Activated CD4-positive, alpha-beta memory T cell treated with anti-CD3 and anti-CD28 coated beads for 36 hours (primary cell): ENCODE results near the gene FBLN1. TPM values are rescaled to one million over a fixed set of nuclear protein-coding genes. Genes with fewer than 3 reads are reported as not detected.
"Not testable (repeated sequence)": the region's sequence is repeated elsewhere in the genome, so short reads cannot be mapped to it uniquely, and the experiment has no call there.

Experiments used
- CTCF ChIA-PET: fragments of 350-600 bp; sonication (Branson Sonifier 250); formaldehyde crosslinking; loops from one replicate; lab custom pipeline; 2021; ENCODE audit warnings: antibody characterized with exemption, inconsistent platforms; lab: Charles Lee
- POLR2A ChIA-PET: fragments of 350-600 bp; sonication (Branson Sonifier 250); formaldehyde crosslinking; loops from one replicate; lab custom pipeline; 2021; ENCODE audit warnings: antibody characterized with exemption; lab: Charles Lee
- DNase-seq: peaks from one replicate; pipeline ENCODE4 v3.0.0-alpha.2; 2020
- H3K27ac Mint-ChIP-seq: one replicate; pipeline ENCODE4 v1.8.0; 2021; ENCODE audit warnings: mixed read lengths
- H3K27me3 Mint-ChIP-seq: one replicate; pipeline ENCODE4 v1.8.0; 2021; ENCODE audit warnings: mixed read lengths
- H3K36me3 Mint-ChIP-seq: one replicate; pipeline ENCODE4 v1.8.0; 2021; ENCODE audit warnings: mixed read lengths
- H3K4me1 Mint-ChIP-seq: one replicate; pipeline ENCODE4 v1.8.0; 2021; ENCODE audit warnings: low read depth, mixed read lengths
- H3K4me3 Mint-ChIP-seq: one replicate; pipeline ENCODE4 v1.8.0; 2021; ENCODE audit warnings: mild to moderate bottlenecking, mixed read lengths
- H3K9me3 Mint-ChIP-seq: one replicate; pipeline ENCODE4 v1.8.0; 2021; ENCODE audit warnings: mixed read lengths
- intact Hi-C: fragments of 100-400 bp; cut with micrococcal nuclease; formaldehyde crosslinking; loops from one replicate; pipeline ENCODE4 v1.15.1; 2023
- total RNA-seq, 2 experiments: library from RNA; stranded (reverse); gene quantifications; one replicate each; pipeline ENCODE4 v1.2.3, GENCODE V29; 2021

Gene FBLN1
- total RNA-seq, 2 experiments from 2014 or later, result not detected

- Mint-ChIP-seq H3K36me3 (no peaks in the 10 kb centered on the region), H3K4me1 (peaks cover 2% of the 10 kb centered on the region), H3K9me3 (peaks cover 7% of the 10 kb centered on the region), H3K27me3 (peaks cover 9% of the 10 kb centered on the region), H3K27ac (no peak overlapping the region), H3K4me3 (no peak overlapping the region)
- CTCF ChIA-PET, result interaction anchor here (1.3 kb wide), 1 partner anchor 10 kb away, joined by 3 read pairs; no protein-coding TSS in a partner anchor
- intact Hi-C loops, result loop anchor here (5.0 kb wide), 1 partner anchor 288 kb away; no protein-coding TSS in a partner anchor
- POLR2A ChIA-PET, result no interaction called here
- no peak for DNase-seq
Observed at GRCh38 chr22:45554861-45555260, 52.2 kb downstream of the FBLN1 start.

DNA sequence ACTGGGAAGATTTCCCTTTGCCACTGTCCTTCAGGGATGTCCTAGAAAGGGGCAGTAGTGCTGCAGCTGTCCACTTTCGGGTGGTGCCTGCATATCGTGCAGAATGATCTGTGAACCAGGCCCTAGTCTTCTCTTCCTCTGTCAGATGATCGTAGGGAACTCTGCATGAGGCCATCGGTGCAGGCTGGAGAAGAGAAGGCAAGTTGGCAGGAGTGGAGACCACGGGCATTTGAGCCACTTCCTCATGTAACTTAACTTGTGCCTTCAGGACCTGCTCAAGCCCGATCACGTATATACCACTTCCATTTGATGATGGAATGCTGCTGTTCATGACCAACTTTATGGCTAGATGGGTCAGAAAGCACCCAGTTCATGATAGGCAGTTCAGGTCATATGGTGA, 55.2 kb downstream of the FBLN1 start:
- POLR2A ChIA-PET, H3K27ac Mint-ChIP-seq, intact Hi-C loops, H3K4me1 Mint-ChIP-seq, H3K4me3 Mint-ChIP-seq, H3K27me3 Mint-ChIP-seq, H3K36me3 Mint-ChIP-seq, CTCF ChIA-PET, DNase-seq: not testable (repeated sequence)
- peaks cover 18% of the 10 kb centered on the region for H3K9me3 Mint-ChIP-seq

GRCh38 chr22:45560092-45560491, 57.4 kb downstream of the FBLN1 start:
- H3K4me1 Mint-ChIP-seq, intact Hi-C loops, DNase-seq, H3K36me3 Mint-ChIP-seq, POLR2A ChIA-PET, CTCF ChIA-PET, H3K27ac Mint-ChIP-seq, H3K27me3 Mint-ChIP-seq, H3K4me3 Mint-ChIP-seq: not testable (repeated sequence)
- peaks cover 18% of the 10 kb centered on the region for H3K9me3 Mint-ChIP-seq

DNA sequence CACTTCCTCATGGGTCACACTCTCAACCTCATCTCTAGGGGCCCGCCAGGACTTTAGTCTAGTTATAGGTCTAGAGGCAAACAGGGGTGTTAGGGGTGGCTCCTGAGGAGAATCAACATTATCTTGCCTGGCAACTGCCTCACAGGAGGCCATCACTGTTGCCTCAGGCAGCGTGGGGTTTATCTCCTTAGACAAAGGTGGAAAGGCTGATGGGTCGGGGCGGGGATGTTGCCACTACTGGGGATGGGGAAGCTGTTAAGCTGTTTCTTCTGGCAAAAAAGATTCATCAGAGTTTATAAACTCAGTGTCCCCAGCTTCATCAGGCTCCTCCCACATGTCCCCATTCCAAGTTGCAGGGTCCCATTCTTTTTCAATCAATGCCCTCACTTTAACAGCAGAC, 58.1 kb downstream of the FBLN1 start:
- CTCF ChIA-PET, result interaction anchor here (1.1 kb wide), 1 partner anchor 464 kb away, joined by 3 read pairs; no protein-coding TSS in a partner anchor
- H3K4me1 Mint-ChIP-seq, H3K27ac Mint-ChIP-seq, H3K4me3 Mint-ChIP-seq, DNase-seq, H3K36me3 Mint-ChIP-seq, POLR2A ChIA-PET, intact Hi-C loops: not testable (repeated sequence)
- peaks cover 14% of the 10 kb centered on the region for H3K27me3 Mint-ChIP-seq
- H3K9me3 Mint-ChIP-seq, result peaks cover 18% of the 10 kb centered on the region

GRCh38 chr22:45562102-45562501, 59.4 kb downstream of the FBLN1 start:
- Mint-ChIP-seq H3K27me3 (peaks cover 17% of the 10 kb centered on the region), H3K36me3 (peaks cover 4% of the 10 kb centered on the region), H3K4me1 (no peaks in the 10 kb centered on the region), H3K4me3 (no peak overlapping the region), H3K27ac (no peak overlapping the region), H3K9me3 (peaks cover 18% of the 10 kb centered on the region)
- no peak for DNase-seq
- CTCF ChIA-PET, result no interaction called here
- POLR2A ChIA-PET, result no interaction called here
- intact Hi-C loops, result no loop called here

- Mint-ChIP-seq H3K27ac (no peak overlapping the region), H3K9me3 (peaks cover 18% of the 10 kb centered on the region), H3K36me3 (peaks cover 4% of the 10 kb centered on the region), H3K4me3 (no peak overlapping the region), H3K27me3 (peaks cover 15% of the 10 kb centered on the region), H3K4me1 (no peaks in the 10 kb centered on the region)
- no peak for DNase-seq
- ChIA-PET POLR2A (no interaction called here), CTCF (no interaction called here)
- intact Hi-C loops, result no loop called here
Observed at GRCh38 chr22:45562537-45563361, 60.1 kb downstream of the FBLN1 start.

DNA sequence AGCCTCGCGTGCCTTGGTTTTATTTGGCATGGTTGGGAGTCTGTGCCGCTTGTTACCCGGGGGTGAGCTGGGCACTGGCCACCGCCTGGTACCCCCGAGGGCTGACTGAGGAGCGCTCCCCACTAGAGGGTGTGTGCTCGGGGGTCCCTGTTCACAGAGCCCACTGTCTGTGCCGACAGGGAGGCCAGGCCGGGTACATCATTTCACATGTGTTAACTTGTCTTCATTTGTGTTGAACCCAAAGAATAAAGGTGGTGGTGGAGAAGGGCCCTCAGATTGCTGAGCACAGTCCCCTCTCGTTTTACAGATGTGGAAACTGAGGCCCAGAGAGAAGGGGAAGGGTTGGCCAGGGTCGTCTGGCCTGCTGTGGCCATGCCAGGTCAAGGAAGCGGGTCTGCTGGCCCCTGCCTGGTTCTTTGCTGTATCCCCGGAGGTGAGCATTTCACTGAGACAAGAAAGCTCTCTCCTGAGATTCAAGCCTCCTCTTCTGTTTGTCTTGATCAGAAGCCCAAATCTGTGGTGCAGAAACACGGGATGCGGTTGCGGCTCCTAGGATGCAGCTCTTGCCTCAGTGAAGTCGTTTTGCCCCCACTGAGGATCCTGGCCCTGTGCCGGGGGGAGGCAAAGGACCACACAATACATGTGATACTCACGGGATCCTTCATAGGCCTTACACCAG, 60.8 kb downstream of the FBLN1 start:
- ChIA-PET CTCF (no interaction called here), POLR2A (interaction anchor here (0.6 kb wide), 1 partner anchor 114 kb away, joined by 3 read pairs; no protein-coding TSS in a partner anchor)
- H3K27ac Mint-ChIP-seq, result no peak overlapping the region
- peaks cover 14% of the 10 kb centered on the region for H3K27me3 Mint-ChIP-seq
- peaks cover 4% of the 10 kb centered on the region for H3K36me3 Mint-ChIP-seq
- H3K4me3 Mint-ChIP-seq, result no peak overlapping the region
- intact Hi-C loops, result no loop called here
- DNase-seq, result no peak
- H3K9me3 Mint-ChIP-seq, result peaks cover 18% of the 10 kb centered on the region
- H3K4me1 Mint-ChIP-seq, result no peaks in the 10 kb centered on the region

DNA sequence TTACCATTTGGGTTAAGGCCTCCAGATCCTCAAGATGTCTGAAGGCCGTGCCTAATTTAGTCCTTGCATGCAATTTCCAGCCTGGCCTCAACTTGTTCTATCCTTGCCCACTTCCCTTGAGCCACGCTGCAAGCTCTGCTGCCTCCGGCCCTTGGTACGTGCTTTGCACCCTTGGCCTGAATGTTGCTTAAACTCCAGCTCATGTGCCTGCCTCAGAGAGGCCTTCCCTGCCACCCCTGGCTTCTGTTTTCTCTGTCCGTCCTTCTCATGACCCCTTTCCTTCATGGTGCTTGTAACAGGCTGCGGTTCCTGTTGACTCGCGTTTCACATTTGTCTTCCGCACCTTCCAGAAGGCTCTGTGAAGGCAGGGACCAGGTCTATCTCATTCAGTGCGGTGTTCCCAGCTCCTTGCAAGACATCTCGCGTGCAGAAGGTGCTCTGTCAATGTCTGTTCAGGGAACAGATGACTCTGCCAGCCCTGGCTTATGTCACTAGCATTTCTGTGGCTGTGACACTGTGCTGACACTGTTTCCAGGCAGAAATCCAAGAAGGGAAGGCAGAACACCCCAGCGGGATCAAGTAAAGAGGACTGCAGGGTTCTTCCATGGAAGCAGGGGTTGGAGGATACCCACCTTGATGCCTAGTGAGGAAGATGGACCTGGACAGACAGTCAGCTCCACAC, 61.8 kb downstream of the FBLN1 start:
- ChIA-PET POLR2A (interaction anchor here (0.6 kb wide), 1 partner anchor 115 kb away, joined by 3 read pairs; no protein-coding TSS in a partner anchor), CTCF (interaction anchor here (0.7 to 1.0 kb wide), 2 partner anchors 10 kb away, joined by 3 read pairs; no protein-coding TSS in a partner anchor)
- Mint-ChIP-seq H3K4me1 (no peaks in the 10 kb centered on the region), H3K27me3 (peaks cover 14% of the 10 kb centered on the region), H3K27ac (no peak overlapping the region), H3K9me3 (peaks cover 16% of the 10 kb centered on the region), H3K4me3 (no peak overlapping the region), H3K36me3 (peaks cover 4% of the 10 kb centered on the region)
- no peak for DNase-seq
- intact Hi-C loops, result no loop called here

DNA sequence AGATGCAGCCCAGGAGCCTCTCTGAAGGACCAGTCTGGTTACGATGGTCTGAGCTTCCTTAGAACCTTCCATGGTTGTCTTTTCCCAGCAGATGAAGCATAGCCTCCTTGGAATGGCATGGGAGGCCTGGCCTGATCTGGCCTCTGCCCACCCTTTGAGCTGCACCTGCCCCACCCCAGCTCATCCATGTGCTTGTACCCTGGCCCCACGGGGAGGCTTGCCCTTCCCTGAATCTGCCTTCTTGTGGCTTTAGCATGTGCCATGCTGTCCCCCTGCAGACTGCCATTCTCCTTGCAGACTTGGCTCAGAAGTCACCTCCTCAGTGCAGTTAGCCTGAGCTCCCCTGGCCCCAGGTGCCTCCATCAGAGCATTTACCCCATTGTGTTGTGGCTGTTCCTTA, 62.5 kb downstream of the FBLN1 start:
- ChIA-PET POLR2A (no interaction called here), CTCF (interaction anchor here (0.7 to 1.0 kb wide), 2 partner anchors 9 to 11 kb away, joined by 3 read pairs; no protein-coding TSS in a partner anchor)
- Mint-ChIP-seq H3K36me3 (peaks cover 4% of the 10 kb centered on the region), H3K27me3 (peaks cover 14% of the 10 kb centered on the region), H3K9me3 (peaks cover 13% of the 10 kb centered on the region), H3K27ac (no peak overlapping the region), H3K4me3 (no peak overlapping the region), H3K4me1 (no peaks in the 10 kb centered on the region)
- intact Hi-C loops, result no loop called here
- DNase-seq, result no peak

- H3K27me3 Mint-ChIP-seq, result peaks cover 14% of the 10 kb centered on the region
- H3K27ac Mint-ChIP-seq, result no peak overlapping the region
- peaks cover 13% of the 10 kb centered on the region for H3K9me3 Mint-ChIP-seq
- intact Hi-C loops, result no loop called here
- DNase-seq, result no peak
- H3K36me3 Mint-ChIP-seq, result peaks cover 3% of the 10 kb centered on the region
- CTCF ChIA-PET, result no interaction called here
- H3K4me1 Mint-ChIP-seq, result no peaks in the 10 kb centered on the region
- no peak overlapping the region for H3K4me3 Mint-ChIP-seq
- POLR2A ChIA-PET, result no interaction called here
Observed at GRCh38 chr22:45565973-45566372, 63.3 kb downstream of the FBLN1 start.

DNA sequence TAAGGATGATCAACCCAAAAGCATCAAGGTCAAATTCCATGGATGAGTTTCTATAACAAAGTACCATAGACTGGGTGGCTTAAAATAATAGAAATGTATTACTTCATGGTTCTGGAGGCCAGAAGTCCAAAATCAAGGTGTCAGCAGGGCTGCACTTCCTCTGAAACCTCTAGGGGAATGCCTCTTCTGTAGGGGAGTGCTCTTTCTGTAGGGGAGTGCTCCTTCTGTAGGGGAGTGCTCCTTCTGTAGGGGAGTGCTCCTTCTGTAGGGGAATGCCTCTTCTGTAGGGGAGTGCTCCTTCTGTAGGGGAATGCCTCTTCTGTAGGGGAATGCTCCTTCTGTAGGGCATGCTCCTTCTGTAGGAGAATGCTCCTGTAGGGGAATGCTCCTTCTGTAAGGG, 65.5 kb downstream of the FBLN1 start:
- Mint-ChIP-seq H3K27ac (no peak overlapping the region), H3K4me1 (no peaks in the 10 kb centered on the region), H3K36me3 (peaks cover 3% of the 10 kb centered on the region), H3K27me3 (peaks cover 14% of the 10 kb centered on the region), H3K4me3 (no peak overlapping the region), H3K9me3 (peaks cover 17% of the 10 kb centered on the region)
- ChIA-PET POLR2A (no interaction called here), CTCF (no interaction called here)
- DNase-seq, result no peak
- intact Hi-C loops, result no loop called here

DNA sequence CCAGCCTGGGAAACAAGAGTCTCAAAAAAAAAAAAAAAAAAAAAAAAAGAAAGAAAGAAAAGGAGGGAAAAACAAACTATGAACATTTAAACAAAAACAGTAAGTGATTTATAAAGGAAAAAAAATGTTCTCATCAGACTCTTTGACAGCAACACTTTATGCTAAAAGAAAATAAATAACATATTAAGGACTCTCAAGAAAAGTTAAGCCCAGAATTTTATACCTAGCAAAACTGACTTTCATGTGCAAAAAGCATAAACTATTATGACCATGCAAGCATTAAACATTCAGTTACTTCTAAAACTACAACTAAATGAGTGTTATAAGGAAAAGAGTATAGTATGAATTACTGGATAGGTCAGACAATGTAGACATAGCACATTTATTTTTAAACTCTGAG, 68.4 kb downstream of the FBLN1 start:
- H3K27ac Mint-ChIP-seq, result no peak overlapping the region
- intact Hi-C loops, result loop anchor here (10.0 kb wide), 1 partner anchor 74 kb away; no protein-coding TSS in a partner anchor

More for the DNA sequence above, 68.4 kb downstream of the FBLN1 start:
- ChIA-PET POLR2A (no interaction called here), CTCF (no interaction called here)
- no peaks in the 10 kb centered on the region for H3K4me1 Mint-ChIP-seq
- no peak for DNase-seq
- peaks cover 4% of the 10 kb centered on the region for H3K27me3 Mint-ChIP-seq
- peaks cover 3% of the 10 kb centered on the region for H3K36me3 Mint-ChIP-seq
- no peak overlapping the region for H3K4me3 Mint-ChIP-seq
- H3K9me3 Mint-ChIP-seq, result peaks cover 17% of the 10 kb centered on the region
